ENCODE data around the gene CAP2.
"Not testable (repeated sequence)": the region's sequence is repeated elsewhere in the genome, so short reads cannot be mapped to it uniquely, and the experiment has no call there.

Gene CAP2

GRCh38 chr6:17439243-17439993 lies 46.0 kb downstream of the CAP2 start:
- DNase-seq, result no peak

GRCh38 chr6:17440811-17441210 lies 47.4 kb downstream of the CAP2 start:
- not testable (repeated sequence) for DNase-seq

DNA sequence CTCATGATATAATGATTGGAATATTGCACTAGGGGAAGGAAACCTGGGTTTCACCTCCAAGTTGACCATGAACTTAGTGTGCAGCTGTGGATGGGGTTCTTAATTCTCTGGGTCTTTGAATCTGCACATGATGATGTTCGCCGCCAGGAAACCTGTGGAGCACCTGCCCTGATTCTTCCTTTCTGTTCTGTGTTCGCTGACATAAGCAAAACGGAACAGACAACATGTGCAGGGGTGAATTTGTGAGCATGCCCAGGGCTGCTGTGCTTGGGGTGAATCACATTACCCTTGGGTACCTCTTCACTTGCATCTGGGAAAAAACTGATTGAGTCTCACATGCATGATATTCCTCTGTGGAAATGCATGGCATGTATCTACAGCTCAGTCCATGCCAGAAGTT lies 48.8 kb downstream of the CAP2 start:
- no peak for DNase-seq

- DNase-seq, result no peak
Observed at GRCh38 chr6:17446713-17447112, 53.3 kb downstream of the CAP2 start.

GRCh38 chr6:17448165-17448564 lies 54.8 kb downstream of the CAP2 start:
- no peak for DNase-seq

GRCh38 chr6:17450397-17450796 lies 57.0 kb downstream of the CAP2 start:
- DNase-seq, result no peak

- no peak for DNase-seq
Observed at GRCh38 chr6:17450832-17451231, 57.4 kb downstream of the CAP2 start.

DNA sequence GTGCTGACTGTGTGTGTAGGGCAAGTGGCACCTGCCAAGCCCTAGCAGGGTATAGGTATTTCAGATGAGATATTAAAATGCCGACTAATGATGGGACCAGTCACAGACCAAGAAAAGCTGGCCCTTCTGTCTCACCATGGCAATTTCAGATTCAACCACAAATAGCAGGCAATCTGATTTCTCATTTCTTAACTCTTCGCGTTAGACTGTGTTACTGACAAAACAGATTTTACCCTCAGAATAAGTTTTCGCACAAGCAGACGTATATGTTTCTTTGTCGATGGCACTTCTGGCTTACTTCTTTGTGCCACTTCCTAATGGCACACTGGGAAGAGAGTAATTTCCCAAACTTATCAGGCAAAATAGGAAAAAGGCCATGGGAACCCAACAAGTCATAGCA lies 58.7 kb downstream of the CAP2 start:
- no peak for DNase-seq

DNA sequence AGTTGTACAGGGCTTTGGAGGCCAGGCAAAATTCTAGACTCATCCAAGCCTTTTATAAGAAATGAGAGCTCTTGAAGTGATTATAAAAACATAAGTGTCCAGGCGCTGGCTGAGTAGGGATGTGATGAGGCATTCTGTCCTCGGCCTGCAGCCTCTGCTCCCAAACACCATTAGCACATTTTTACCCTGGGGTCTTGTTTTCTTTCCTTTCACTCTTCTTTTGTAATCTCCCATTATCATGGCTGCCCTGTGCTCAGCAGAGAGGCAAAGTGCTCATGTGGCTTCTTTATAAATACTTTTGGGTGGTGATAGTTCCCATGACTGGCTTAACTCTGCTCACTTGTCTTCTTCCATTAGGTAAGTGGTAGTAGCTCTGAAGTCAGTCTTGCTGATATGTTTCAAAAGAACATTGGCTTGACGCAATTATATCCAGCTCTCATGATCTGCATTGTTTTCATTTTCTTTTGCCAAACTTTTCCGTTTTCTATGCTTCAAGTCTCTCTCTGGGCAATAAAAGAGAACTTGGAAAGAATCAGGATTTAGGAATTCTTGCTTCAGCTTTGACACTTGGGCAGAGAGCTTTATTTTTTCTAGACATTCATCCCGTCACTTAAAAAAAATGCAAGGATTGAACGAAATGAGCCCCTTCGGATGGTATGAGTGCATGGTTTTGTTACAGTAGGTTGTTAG lies 61.1 kb downstream of the CAP2 start:
- no peak for DNase-seq

GRCh38 chr6:17455919-17456318 lies 62.5 kb downstream of the CAP2 start:
- DNase-seq, result no peak

- DNase-seq, result no peak
Observed at GRCh38 chr6:17456711-17457110, 63.3 kb downstream of the CAP2 start.

DNA sequence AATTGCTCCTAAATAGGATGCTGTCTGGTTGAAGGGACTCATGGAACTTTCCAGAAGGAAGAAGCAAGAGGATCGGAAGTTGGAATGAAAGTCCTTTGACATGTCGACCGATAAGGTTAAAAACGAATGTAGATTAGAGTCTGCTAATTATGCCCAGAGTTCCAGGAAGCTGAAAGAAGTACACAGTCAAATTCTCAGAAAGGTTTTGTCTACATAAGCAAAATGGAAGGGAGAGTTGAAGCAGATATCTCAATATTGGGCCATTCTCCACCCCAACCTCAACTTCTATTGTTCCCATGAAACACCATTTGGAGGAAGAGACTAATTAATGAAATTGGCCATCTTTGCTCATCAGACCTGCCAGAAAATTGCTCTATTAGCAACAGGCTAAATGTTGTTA lies 64.0 kb downstream of the CAP2 start:
- DNase-seq, result no peak

DNA sequence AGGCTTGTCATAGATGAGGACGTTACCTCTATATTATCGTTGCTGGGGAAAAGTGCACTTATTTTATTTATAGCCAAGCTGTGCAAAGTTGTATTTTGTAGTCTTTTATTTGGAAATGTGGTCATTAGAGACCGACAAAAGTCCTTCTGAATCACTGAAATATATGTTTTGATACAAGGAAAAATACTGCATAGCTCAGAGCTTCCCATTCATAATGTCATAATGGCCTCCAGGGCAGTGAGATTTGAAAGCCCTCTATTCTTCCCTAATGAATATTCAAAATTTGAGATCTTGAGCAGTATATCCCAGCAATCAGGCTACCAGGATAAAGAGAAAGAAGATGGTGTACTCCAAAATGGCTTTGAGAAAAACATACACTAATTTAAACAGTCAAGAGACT lies 64.6 kb downstream of the CAP2 start:
- no peak for DNase-seq

GRCh38 chr6:17458966-17459365 lies 65.6 kb downstream of the CAP2 start:
- DNase-seq, result no peak

DNA sequence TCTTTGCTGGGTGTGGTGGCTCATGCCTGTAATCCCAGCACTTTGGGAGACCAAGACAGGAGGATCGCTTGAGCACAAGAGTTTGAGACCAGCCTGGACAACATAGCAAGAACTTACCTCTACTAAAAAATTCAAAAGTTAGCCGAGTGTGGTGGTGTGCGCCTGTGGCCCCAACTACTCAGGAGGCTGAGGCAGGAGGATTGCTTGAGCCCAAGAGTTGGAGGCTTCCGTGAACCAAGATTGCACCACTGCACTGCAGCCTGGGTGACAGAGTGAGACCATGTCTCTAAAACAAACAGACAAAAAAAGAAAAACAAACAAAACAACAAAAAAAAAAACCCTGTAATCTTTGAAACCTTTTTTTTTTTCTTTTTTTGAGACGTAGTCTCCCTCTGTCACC lies 67.5 kb downstream of the CAP2 start:
- DNase-seq, result no peak

DNA sequence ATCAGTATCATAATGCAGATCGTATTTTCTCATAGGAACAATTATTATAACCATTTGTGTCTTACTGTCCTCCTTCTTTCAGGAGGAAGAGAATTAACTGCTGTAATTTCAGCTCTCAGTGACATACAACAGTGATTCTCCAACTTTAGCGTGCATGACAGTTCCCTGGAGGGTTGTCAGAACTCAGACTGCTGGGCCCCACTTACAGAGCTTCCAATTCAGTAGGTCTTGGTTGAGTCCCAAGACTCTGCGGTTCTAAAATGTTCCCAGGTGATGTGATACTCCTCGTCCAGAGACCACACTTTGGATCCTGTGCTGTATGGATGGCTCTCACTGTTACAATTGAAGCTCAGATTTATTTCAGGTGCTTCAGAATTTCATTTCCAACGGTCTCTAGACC lies 72.8 kb downstream of the CAP2 start:
- no peak for DNase-seq

DNA sequence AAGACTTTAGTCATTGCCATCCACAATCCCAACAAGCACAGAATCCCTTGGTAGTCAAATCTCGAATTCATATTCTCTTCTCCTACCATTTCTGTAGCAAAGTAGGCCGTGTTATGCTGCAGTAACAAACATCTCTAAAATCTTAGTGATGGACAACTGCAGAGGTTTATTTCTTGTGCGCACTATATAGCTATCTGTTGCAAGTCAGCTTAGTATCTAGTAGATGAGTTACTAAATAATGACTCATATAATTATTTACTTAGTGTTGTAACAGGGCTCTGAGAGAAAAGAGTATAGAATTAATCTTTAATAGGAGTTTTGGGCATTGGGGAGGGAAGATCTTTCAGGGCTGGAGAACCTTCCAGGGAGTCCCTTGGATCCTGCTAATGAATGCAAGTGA lies 73.3 kb downstream of the CAP2 start:
- no peak for DNase-seq

DNA sequence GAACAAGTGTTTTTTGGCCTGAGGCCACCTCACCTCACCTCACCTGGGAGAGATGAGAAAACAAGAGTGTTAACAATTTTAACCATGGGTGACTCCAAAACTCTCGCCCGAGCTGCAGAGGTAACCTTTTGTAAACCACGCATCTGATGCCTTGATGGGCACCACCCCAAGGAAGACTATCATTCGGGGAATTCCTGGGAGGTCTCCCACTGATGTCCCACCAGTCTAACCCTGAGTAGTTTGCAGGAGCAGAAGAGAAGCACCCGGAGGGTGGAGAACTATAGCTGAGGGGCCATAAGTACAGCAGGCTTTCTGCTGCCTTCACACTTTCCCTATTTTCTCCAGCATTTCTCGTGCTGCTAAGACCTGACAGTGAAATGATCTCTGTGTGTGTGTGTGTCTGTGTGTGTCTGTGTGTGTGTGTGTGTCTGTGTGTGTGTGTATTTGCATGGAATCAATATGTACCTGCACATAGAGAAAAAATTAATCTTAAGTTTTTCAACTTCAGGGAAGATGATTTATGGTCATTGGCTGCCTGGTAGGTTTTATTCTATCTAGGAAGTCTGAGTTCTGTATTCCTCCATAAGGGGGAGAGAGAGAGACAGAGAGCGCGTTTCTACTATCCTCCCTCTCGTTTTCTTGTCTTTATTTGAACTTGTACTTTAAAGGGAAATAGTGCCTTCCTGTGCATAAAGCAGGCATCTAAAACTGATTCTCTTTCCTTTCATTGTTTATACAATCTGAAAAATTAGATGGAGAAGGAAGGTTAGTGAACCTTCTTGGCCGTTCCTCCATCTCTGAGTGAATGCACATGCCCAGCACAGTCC lies 75.8 kb downstream of the CAP2 start:
- DNase-seq, result no peak

- DNase-seq, result no peak
Observed at GRCh38 chr6:17470202-17470937, 77.0 kb downstream of the CAP2 start.

DNA sequence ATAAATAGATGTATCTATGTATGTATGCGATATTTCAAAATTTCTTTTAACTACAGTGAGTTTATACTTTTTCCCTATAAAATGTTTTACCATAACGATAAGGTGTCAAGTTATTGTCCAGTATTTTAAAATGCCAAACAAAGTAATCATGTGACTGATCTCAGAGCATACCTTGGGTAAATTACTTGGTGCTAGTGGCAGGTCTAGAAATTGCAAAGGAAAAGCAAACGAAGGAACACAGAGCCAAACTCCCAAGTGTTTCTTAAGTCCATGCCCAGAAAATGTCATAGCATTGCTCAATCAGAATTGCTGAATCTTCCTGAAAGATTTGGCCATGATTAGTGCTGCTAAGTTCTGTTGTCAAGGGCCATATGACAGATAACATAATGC lies 77.5 kb downstream of the CAP2 start:
- DNase-seq, result no peak

GRCh38 chr6:17472653-17473183 lies 79.3 kb downstream of the CAP2 start:
- no peak for DNase-seq

Data from nucleus accumbens (tissue), 56 donors.